HG03342 (cell line): Measurements from ENCODE around the gene JARID2.

Experiments used
- ATAC-seq: cut with Tn5 transposase; IDR thresholded peaks from one replicate; pipeline ENCODE4 v1.9.1; 2021; ENCODE audit warnings: mild to moderate bottlenecking, moderate library complexity; ENCODE audit not compliant: unreplicated experiment

The JARID2 gene

DNA sequence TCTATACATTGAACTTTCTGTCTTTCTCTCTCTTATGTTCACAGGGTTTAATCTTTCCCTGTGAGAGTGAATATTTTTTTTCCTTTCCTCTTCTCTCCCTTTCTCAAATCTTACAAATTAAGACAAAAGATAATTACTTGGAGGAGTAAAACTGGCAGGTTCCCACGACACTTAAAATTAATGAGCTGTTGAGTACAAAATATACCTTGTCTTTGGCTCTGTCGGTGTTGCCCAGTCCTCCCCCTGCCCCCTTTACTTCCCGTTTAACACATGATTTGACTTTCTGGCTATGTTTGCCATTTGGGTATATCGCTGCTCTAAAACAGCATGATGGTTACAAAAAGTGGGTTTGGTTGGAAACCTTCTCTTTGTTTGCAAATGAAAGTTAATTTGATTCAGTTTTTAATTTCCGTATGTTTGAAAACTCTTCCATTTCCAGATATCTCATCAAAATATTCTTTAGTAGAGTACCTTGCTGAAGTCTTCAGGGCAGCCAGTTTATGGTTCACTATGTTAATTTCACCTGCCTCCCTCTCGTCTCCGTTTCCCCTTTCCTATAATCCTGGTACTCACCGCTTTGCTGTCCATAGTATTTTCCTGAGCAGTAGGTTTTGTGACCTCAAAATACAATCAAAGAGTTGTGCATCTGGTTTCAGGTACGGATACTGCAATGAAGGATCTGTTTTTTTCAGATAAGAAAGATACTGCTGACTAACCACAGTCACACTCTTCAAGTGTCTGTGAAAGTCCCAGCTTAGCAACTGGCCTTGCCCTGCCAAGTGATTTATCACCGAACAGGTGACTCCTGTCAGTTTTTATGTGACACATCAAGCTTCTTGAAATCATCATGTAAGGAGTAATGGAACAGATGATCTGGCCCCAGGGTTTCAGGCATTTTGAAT is 235.8 kb downstream of the JARID2 start:
- no peak for ATAC-seq

DNA sequence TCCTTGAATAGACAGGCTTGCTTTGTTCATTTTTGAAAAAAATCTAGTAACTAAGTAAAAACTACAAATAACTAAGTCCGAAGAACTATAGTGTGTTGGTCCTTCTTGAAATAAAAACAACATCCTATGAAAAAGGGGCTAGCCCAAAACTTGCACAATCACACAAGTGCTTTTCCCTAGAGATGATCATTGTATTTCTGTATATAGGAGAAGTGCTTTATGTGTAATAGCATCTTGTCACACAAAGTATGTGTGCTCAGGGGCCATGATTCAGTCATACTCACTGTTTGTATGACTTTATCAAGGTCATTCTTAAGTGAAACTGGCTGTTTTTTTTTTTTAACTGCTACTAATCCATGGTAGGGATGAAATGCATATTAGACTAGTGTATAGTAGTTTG is 237.2 kb downstream of the JARID2 start:
- no peak for ATAC-seq

- ATAC-seq, result no peak
These were observed 238.3 kb downstream of the JARID2 start for GRCh38 chr6:15484140-15484539.

DNA sequence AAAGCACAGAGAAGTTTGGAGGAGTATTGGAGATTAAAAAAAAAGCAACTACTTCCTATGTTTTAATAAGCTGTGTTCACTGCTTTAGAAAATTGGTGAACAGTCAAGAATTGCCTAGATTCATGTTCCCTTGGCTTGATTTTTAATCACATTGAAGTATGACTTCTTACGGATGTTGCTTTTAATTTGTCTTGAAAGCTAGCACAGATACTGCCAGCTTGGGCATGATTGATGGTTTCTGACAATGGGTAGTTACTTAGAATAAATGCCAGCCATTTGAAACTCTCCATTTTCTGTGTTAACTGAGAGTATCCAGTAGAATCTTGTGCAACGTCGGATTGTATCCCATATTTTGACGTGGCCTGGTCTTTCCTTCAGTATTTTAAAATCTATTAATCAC is 239.0 kb downstream of the JARID2 start:
- no peak for ATAC-seq

- no peak for ATAC-seq
These were observed 240.1 kb downstream of the JARID2 start for GRCh38 chr6:15485936-15486335.

- ATAC-seq, result no peak
These were observed 241.4 kb downstream of the JARID2 start for GRCh38 chr6:15487262-15487661.

- ATAC-seq, result no peak
These were observed 243.5 kb downstream of the JARID2 start for GRCh38 chr6:15489261-15489962.

- ATAC-seq, result no peak
These were observed 244.6 kb downstream of the JARID2 start for GRCh38 chr6:15490242-15491100.

- no peak for ATAC-seq
These were observed 245.6 kb downstream of the JARID2 start for GRCh38 chr6:15491255-15491985.

- ATAC-seq, result no peak
These were observed 246.1 kb downstream of the JARID2 start for GRCh38 chr6:15491986-15492269.

DNA sequence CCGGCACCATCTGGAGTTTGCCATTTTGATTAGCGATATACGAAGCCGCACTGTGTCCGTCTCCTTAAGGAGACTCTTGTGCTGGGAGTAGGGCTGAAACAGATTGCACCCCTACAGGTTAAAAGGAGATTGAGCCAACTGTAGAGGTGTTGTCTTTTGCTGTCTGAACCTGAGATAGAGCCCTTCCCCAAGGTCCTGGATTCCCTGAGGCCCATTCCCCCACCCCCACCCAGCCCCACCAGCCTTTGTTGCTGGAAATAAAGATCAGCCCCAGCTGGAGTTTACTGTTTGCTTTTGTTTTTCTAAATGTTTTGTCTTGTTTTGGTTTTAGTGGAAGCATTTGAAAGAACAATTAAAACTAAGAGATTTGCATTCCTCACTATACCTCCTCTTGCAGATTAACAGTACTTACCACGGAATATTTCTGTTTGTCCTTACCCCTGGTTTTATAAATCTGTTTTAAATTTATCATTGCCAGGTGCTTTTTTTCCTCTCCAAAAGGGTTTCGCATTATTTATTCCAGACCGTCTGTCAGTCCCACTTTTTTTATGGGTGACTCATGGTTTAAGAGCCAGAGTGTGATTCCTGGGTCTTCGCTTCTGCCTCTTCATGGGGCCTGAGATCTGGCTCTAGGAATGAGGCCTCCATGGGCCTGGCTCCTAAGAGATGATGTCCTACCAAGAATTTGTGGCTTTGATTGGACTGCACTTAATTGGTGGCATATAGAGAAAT is 247.7 kb downstream of the JARID2 start:
- no peak for ATAC-seq

DNA sequence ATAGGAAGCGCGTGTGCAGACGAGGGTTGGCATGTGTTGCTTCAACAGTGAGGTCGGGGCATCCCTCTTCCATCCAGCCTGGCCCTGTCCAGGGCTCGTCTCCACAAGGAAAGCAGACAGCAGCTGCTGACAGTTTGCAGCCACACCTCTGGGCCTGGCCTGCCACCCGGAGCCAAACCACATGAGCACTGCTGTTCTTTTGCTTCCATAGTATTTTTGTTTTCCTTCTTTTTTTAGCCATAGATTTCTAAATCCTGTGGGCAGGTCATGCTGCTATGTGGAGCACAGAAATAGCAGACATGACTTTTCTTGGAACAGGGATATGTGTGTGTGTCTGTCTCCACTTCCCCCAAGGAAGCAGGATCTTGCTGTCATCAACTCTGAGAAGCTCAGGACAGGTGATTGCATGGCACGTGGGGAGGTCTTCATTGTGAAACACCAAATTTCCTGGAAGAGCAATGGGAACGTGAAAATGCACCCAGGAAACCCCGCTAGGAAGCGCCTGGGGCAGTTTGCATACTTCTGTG is 249.6 kb downstream of the JARID2 start:
- no peak for ATAC-seq

- no peak for ATAC-seq
These were observed 250.7 kb downstream of the JARID2 start for GRCh38 chr6:15496345-15497131.

- no peak for ATAC-seq
These were observed 252.8 kb downstream of the JARID2 start for GRCh38 chr6:15498640-15499039.

GRCh38 chr6:15499125-15499524 is 253.3 kb downstream of the JARID2 start:
- ATAC-seq, result no peak

DNA sequence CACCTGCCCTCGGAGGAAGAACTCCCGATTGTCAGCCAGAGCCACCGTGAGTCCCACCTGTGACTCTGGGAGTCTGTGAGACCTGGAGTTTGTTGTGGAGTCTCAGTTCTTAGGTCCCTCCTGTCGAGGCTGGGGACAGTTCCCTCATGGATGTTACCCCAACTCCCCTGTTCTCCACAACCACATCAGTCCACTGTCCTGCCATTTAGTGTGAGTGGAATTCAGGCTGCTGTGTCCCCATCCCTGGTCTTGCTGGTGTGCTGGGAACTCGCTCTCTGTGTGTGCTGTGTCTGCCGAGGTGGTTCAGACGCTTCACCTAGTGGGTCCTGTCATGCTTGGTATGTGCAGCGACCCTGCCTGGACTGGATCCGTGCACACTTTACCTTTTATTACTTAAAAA is 253.7 kb downstream of the JARID2 start:
- no peak for ATAC-seq

DNA sequence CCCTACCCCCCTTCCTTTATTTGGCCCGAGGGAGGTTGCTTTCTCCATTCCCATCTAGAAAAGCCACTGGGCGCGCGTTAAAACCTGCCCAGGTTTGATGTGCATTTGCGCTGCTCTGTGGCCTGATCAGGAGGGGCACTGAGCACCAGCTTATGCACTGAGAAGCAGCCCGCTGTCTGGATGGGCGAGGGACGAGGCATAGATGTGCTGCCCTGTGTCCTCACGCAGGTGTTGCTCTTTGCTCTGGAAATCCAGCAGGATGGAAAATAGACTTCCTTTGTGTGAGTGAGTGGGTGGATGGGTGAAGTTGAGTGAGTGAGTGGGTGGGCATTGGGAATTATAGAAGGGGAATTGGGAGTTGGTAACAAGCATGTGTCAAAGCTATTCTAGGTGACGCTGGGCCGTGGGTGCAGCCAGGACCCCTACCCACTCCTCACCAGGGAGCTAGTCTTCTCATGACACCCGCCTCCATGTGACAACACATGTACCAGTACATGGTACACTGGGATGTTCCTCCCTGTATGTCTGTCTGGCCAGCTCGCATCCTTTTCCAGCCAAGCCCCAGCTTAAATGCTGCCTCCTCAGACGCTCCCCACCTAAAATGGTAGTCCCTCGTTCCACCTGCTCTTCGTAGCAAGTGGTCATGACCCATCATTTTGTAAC is 254.3 kb downstream of the JARID2 start:
- no peak for ATAC-seq
